ENCODE data around the gene SLC7A6. TPM values are rescaled to one million over a fixed set of nuclear protein-coding genes. Genes with fewer than 3 reads are reported as not detected.

Gene SLC7A6
- total and polyA plus RNA-seq, 2 experiments from 2014 or later, result 20.5 to 29.7 TPM

DNA sequence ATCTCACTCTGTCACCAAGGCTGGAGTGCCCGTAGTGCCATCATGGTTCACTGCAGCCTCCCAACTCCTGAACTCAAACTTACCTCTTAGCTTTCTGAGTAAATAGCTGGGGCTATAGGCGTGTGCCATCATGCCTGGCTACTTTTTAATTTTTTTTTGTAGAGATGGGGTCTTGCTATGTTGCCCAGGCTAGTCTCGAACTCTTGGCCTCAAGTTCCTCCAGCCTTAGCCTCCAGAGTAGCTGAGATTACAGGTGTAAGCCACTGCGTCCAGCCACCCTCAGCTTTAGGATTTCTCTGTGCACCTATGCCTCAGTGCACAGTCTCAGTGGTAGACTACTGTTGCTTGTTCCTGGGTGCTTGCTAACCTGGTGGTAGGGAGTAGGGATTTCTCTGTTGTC is 5.5 kb downstream of the SLC7A6 start:
- 94% methylated on average over 4 of the region's 4 CpGs for WGBS (ENCODE audit: low lambda C conversion rate, missing lambda C conversion rate)
- H3K36me3 ChIP-seq (replicated peaks; ENCODE audit: insufficient read depth, low read depth), result no peaks in the 10 kb centered on the region
- no peak overlapping the region for H2AFZ ChIP-seq
- no peak for TF ChIP-seq EZH2phosphoT487 (IDR thresholded peaks at IDR 0.05; ENCODE audit: low read depth, severe bottlenecking, unreplicated experiment)
- TF ChIP-seq, protein P1, sequence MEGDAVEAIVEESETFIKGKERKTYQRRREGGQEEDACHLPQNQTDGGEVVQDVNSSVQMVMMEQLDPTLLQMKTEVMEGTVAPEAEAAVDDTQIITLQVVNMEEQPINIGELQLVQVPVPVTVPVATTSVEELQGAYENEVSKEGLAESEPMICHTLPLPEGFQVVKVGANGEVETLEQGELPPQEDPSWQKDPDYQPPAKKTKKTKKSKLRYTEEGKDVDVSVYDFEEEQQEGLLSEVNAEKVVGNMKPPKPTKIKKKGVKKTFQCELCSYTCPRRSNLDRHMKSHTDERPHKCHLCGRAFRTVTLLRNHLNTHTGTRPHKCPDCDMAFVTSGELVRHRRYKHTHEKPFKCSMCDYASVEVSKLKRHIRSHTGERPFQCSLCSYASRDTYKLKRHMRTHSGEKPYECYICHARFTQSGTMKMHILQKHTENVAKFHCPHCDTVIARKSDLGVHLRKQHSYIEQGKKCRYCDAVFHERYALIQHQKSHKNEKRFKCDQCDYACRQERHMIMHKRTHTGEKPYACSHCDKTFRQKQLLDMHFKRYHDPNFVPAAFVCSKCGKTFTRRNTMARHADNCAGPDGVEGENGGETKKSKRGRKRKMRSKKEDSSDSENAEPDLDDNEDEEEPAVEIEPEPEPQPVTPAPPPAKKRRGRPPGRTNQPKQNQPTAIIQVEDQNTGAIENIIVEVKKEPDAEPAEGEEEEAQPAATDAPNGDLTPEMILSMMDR (IDR thresholded peaks at IDR 0.05; ENCODE audit: poor library complexity), result no peak
- TF ChIP-seq EZH2 (IDR thresholded peaks at IDR 0.05; ENCODE audit: borderline replicate concordance), result no peak
- H3K9me2 ChIP-seq (replicated peaks; ENCODE audit: insufficient read depth), result no peaks in the 10 kb centered on the region
- H3K27me3 ChIP-seq, result no peaks in the 10 kb centered on the region
- DNase-seq (ENCODE audit: low spot score), result no peak
- H3K27ac ChIP-seq, result no peak overlapping the region
- no peaks in the 10 kb centered on the region for H4K20me1 ChIP-seq (ENCODE audit: insufficient read depth, poor library complexity, severe bottlenecking)
- peaks cover 20% of the 10 kb centered on the region for H3K4me1 ChIP-seq (ENCODE audit: insufficient read depth)
- H3K9me3 ChIP-seq (ENCODE audit: low read depth), result no peaks in the 10 kb centered on the region
- H3K4me2 ChIP-seq, result no peak overlapping the region
- no peak overlapping the region for H3K4me3 ChIP-seq
- H3K79me2 ChIP-seq, result peaks cover 89% of the 10 kb centered on the region

DNA sequence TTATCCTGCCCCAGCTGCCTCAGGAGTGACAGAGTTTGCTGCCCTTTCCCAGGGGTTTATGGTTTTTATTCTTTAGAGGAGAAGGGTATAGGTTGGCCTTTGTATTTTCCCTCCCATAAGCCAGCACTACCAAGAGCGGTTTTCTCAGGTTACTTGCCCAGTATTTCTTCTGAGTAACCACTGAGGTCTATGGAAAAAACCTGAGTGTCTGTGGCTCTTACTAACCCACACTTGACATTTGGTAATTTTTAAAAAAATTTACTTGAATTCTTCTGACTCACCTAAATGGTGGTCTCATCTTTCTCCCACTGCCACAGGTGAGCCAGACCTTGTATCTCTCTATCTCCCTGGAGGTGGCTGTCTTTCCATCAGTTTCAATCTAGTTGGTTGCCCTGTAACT is 6.0 kb downstream of the SLC7A6 start:
- no peaks in the 10 kb centered on the region for H4K20me1 ChIP-seq (ENCODE audit: insufficient read depth, poor library complexity, severe bottlenecking)
- H3K27ac ChIP-seq, result no peak overlapping the region

DNA sequence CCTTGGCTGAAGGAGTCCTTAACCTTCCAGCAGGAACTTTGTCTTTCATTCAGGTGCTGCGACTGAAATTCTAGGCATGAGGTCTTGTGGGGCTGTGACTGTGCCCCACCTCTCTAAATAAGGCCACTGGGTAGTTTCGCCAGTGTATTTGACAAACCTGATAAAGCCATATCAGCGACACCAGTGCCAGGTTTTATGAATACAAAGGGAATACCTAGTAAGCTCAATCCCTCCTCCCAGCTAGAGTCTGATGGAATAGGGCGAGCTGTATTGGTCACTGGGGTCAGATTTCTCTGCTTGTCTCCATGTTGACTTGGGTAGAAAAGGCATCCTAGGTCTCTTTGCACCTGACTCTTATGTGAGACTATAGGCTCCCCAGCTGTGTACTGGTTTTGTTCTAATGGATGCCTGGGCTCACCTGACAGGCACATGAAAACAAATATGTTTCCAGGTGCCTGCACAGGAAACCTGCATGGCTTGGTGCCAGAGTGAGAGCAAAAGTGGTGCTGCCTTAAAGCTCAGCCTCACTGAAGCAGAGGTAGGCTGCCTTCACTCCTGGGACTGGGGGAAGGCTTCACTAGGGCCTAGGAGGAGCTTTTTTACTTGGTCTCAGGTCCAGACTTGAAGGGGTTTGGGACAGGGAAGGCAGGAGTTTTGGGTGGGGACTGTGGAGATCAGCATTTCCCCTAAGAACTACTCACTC is 8.3 kb downstream of the SLC7A6 start:
- Histone ChIP-seq H3K27me3 (no peaks in the 10 kb centered on the region), H3K4me2 (no peak overlapping the region), H3K27ac (peak overlapping the region; percentile 37), H3K36me3 (replicated peaks; ENCODE audit: insufficient read depth, low read depth) (no peaks in the 10 kb centered on the region), H2AFZ (no peak overlapping the region), H3K4me1 (ENCODE audit: insufficient read depth) (peaks cover 13% of the 10 kb centered on the region), H4K20me1 (ENCODE audit: insufficient read depth, poor library complexity, severe bottlenecking) (no peaks in the 10 kb centered on the region), H3K4me3 (no peak overlapping the region), H3K79me2 (peaks cover 72% of the 10 kb centered on the region), H3K9me2 (replicated peaks; ENCODE audit: insufficient read depth) (no peaks in the 10 kb centered on the region), H3K9me3 (ENCODE audit: low read depth) (no peaks in the 10 kb centered on the region)
- 78% methylated on average over 4 of the region's 4 CpGs for WGBS (ENCODE audit: low lambda C conversion rate, missing lambda C conversion rate)
- DNase-seq (ENCODE audit: low spot score), result no peak
- TF ChIP-seq EZH2phosphoT487 (IDR thresholded peaks at IDR 0.05; ENCODE audit: low read depth, severe bottlenecking, unreplicated experiment) (no peak), EZH2 (IDR thresholded peaks at IDR 0.05; ENCODE audit: borderline replicate concordance) (no peak)
- TF ChIP-seq, protein P1 (IDR thresholded peaks at IDR 0.05; ENCODE audit: poor library complexity), result no peak

More for the DNA sequence above, 6.0 kb downstream of the SLC7A6 start:
- DNase-seq (ENCODE audit: low spot score), result no peak
- Histone ChIP-seq H3K27me3 (no peaks in the 10 kb centered on the region), H3K79me2 (peaks cover 89% of the 10 kb centered on the region), H3K36me3 (replicated peaks; ENCODE audit: insufficient read depth, low read depth) (no peaks in the 10 kb centered on the region), H2AFZ (no peak overlapping the region), H3K4me1 (ENCODE audit: insufficient read depth) (peaks cover 20% of the 10 kb centered on the region), H3K9me2 (replicated peaks; ENCODE audit: insufficient read depth) (no peaks in the 10 kb centered on the region), H3K4me2 (no peak overlapping the region), H3K4me3 (no peak overlapping the region), H3K9me3 (ENCODE audit: low read depth) (no peaks in the 10 kb centered on the region)
- TF ChIP-seq, protein P1 (IDR thresholded peaks at IDR 0.05; ENCODE audit: poor library complexity), result no peak
- TF ChIP-seq EZH2phosphoT487 (IDR thresholded peaks at IDR 0.05; ENCODE audit: low read depth, severe bottlenecking, unreplicated experiment) (no peak), EZH2 (IDR thresholded peaks at IDR 0.05; ENCODE audit: borderline replicate concordance) (no peak)
- WGBS (ENCODE audit: low lambda C conversion rate, missing lambda C conversion rate), result 54% methylated on average over 1 of the region's 1 CpG
